Neural progenitor cell (in vitro differentiated cells): ENCODE results near the gene TBPL1.

ENCODE experiments used
- CTCF ChIP-seq: fragments of 200-600 bp; sonication (generic); IDR thresholded peaks from 2 replicates; pipeline ENCODE4 v1.5.1; 2017; ENCODE audit warnings: antibody characterized with exemption, mild to moderate bottlenecking
- EZH2 ChIP-seq: fragments of 200-600 bp; sonication (generic); IDR thresholded peaks from 2 replicates; pipeline ENCODE4 v1.6.1; 2017; ENCODE audit warnings: antibody characterized with exemption, mild to moderate bottlenecking, moderate library complexity
- EZH2phosphoT487 ChIP-seq: fragments of 200-600 bp; sonication (generic); IDR thresholded peaks from 2 replicates; pipeline ENCODE4 v1.6.1; 2017; ENCODE audit warnings: antibody characterized with exemption

- TF ChIP-seq CTCF (no peak), EZH2 (no peak), EZH2phosphoT487 (no peak)
Observed at GRCh38 chr6:133986942-133987341, 33.9 kb downstream of the TBPL1 start.
